Spinal cord (tissue), 10 donors: ENCODE measurements around the gene GINS3. TPM values are rescaled to one million over a fixed set of nuclear protein-coding genes. Genes with fewer than 3 reads are reported as not detected.

Experiments used
- DNase-seq, 6 donors: peaks; one replicate each; pipeline versions ENCODE4 v3.0.0 to v3.0.0-alpha.2; 2013 to 2015; ENCODE audit warnings: low spot score in 6 of 6, low read depth in 4 of 6
- H3K27ac ChIP-seq: one replicate; pipeline ENCODE4 v1.5.1; 2013; ENCODE audit warnings: low read depth, low read length, control low read depth
- H3K27me3 ChIP-seq: one replicate; pipeline ENCODE4 v1.6.1; 2013; ENCODE audit warnings: low read length; ENCODE audit not compliant: control insufficient read depth, insufficient read depth
- H3K36me3 ChIP-seq: one replicate; pipeline ENCODE4 v1.6.1; 2013; ENCODE audit warnings: low read length; ENCODE audit not compliant: control insufficient read depth, insufficient read depth
- H3K4me1 ChIP-seq: one replicate; pipeline ENCODE4 v1.6.1; 2013; ENCODE audit warnings: low read length; ENCODE audit not compliant: control insufficient read depth, insufficient read depth
- H3K4me3 ChIP-seq: one replicate; pipeline ENCODE4 v1.5.1; 2013; ENCODE audit warnings: low read depth, low read length, control low read depth
- H3K9me3 ChIP-seq: one replicate; pipeline ENCODE4 v1.6.1; 2013; ENCODE audit warnings: low read length; ENCODE audit not compliant: control insufficient read depth, insufficient read depth
- WGBS: methylation state at CpG from one replicate; pipeline ENCODE4 v1.1.5; 2013; ENCODE audit warnings: missing lambda C conversion rate; ENCODE audit not compliant: insufficient coverage; 5-methylcytosine and 5-hydroxymethylcytosine counted together
- polyA plus RNA-seq, 2 donors: library from polyadenylated mRNA; unstranded; fragments of 120-200 nt; gene quantifications; one replicate each; pipeline ENCODE4 v1.2.1, GENCODE V29; 2013; ENCODE audit not compliant: insufficient read length in 2 of 2
- total RNA-seq, 2 donors: library from RNA; depleted of rRNA in 1 of 2; stranded (reverse); fragments of 120-200 nt in 1 of 2; fragments of >200 nt in 1 of 2; gene quantifications; one replicate each; pipeline versions ENCODE4 v1.2.3 to v1.2.4, GENCODE V29; 2013 to 2014
- donor health status: healthy.

The GINS3 gene
- total and polyA plus RNA-seq, 4 donors, result 7.1 to 13.9 (median 11.4) TPM

GRCh38 chr16:58363746-58364393 is 28.4 kb upstream of the GINS3 start:
- no peak overlapping the region for H3K4me3 ChIP-seq
- H3K4me1 ChIP-seq, result no peaks in the 10 kb centered on the region
- DNase-seq, result no peak
- no peaks in the 10 kb centered on the region for H3K27me3 ChIP-seq
- 83% methylated on average over 3 of the region's 3 CpGs for WGBS
- peaks cover 6% of the 10 kb centered on the region for H3K9me3 ChIP-seq
- no peaks in the 10 kb centered on the region for H3K36me3 ChIP-seq
- no peak overlapping the region for H3K27ac ChIP-seq

GRCh38 chr16:58365623-58366022 is 26.6 kb upstream of the GINS3 start:
- H3K4me1 ChIP-seq, result no peaks in the 10 kb centered on the region
- H3K27me3 ChIP-seq, result no peaks in the 10 kb centered on the region
- H3K36me3 ChIP-seq, result no peaks in the 10 kb centered on the region
- H3K27ac ChIP-seq, result no peak overlapping the region
- no peak for DNase-seq
- no peak overlapping the region for H3K4me3 ChIP-seq
- H3K9me3 ChIP-seq, result no peaks in the 10 kb centered on the region
- WGBS, result 33% methylated on average over 1 of the region's 2 CpGs

GRCh38 chr16:58366247-58367031 is 25.8 kb upstream of the GINS3 start:
- peak in 1 of 6 donors; percentile 12 for DNase-seq
- WGBS, result no CpG with 5 or more reads among the region's 5 CpGs
- no peaks in the 10 kb centered on the region for H3K9me3 ChIP-seq
- no peaks in the 10 kb centered on the region for H3K36me3 ChIP-seq
- no peak overlapping the region for H3K27ac ChIP-seq
- H3K27me3 ChIP-seq, result no peaks in the 10 kb centered on the region
- no peaks in the 10 kb centered on the region for H3K4me1 ChIP-seq
- no peak overlapping the region for H3K4me3 ChIP-seq

GRCh38 chr16:58367252-58367651 is 25.0 kb upstream of the GINS3 start:
- WGBS, result no CpG with 5 or more reads among the region's 2 CpGs
- Histone ChIP-seq H3K4me1 (no peaks in the 10 kb centered on the region), H3K27ac (no peak overlapping the region), H3K36me3 (no peaks in the 10 kb centered on the region), H3K27me3 (no peaks in the 10 kb centered on the region), H3K4me3 (no peak overlapping the region), H3K9me3 (no peaks in the 10 kb centered on the region)
- no peak for DNase-seq

- Histone ChIP-seq H3K27me3 (no peaks in the 10 kb centered on the region), H3K4me1 (no peaks in the 10 kb centered on the region), H3K4me3 (no peak overlapping the region), H3K27ac (no peak overlapping the region), H3K36me3 (no peaks in the 10 kb centered on the region), H3K9me3 (no peaks in the 10 kb centered on the region)
- whole genome bisulfite sequencing, result no CpG with 5 or more reads among the region's 2 CpGs
- no peak for DNase-seq
These were observed 20.4 kb upstream of the GINS3 start for GRCh38 chr16:58371841-58372240.

GRCh38 chr16:58375386-58375785 is 16.9 kb upstream of the GINS3 start:
- H3K27me3 ChIP-seq, result no peaks in the 10 kb centered on the region
- no peak overlapping the region for H3K4me3 ChIP-seq
- H3K4me1 ChIP-seq, result no peaks in the 10 kb centered on the region
- H3K27ac ChIP-seq, result no peak overlapping the region
- no peaks in the 10 kb centered on the region for H3K36me3 ChIP-seq
- no peaks in the 10 kb centered on the region for H3K9me3 ChIP-seq
- DNase-seq, result no peak

GRCh38 chr16:58377932-58378331 is 14.3 kb upstream of the GINS3 start:
- H3K27ac ChIP-seq, result no peak overlapping the region
- whole genome bisulfite sequencing, result 66% methylated on average over 3 of the region's 4 CpGs
- DNase-seq, result peak in 1 of 6 donors; percentile 16
- H3K4me1 ChIP-seq, result no peaks in the 10 kb centered on the region
- H3K27me3 ChIP-seq, result no peaks in the 10 kb centered on the region
- H3K9me3 ChIP-seq, result no peaks in the 10 kb centered on the region
- no peaks in the 10 kb centered on the region for H3K36me3 ChIP-seq
- H3K4me3 ChIP-seq, result no peak overlapping the region

- no peak overlapping the region for H3K4me3 ChIP-seq
- no peaks in the 10 kb centered on the region for H3K36me3 ChIP-seq
- H3K27ac ChIP-seq, result no peak overlapping the region
- no peaks in the 10 kb centered on the region for H3K27me3 ChIP-seq
- H3K9me3 ChIP-seq, result no peaks in the 10 kb centered on the region
- H3K4me1 ChIP-seq, result no peaks in the 10 kb centered on the region
- DNase-seq, result no peak
These were observed 13.9 kb upstream of the GINS3 start for GRCh38 chr16:58378401-58378800.

GRCh38 chr16:58379736-58380135 is 12.5 kb upstream of the GINS3 start:
- no peak for DNase-seq
- WGBS, result 84% methylated on average over 2 of the region's 4 CpGs
- Histone ChIP-seq H3K4me3 (no peak overlapping the region), H3K36me3 (no peaks in the 10 kb centered on the region), H3K27me3 (no peaks in the 10 kb centered on the region), H3K4me1 (no peaks in the 10 kb centered on the region), H3K27ac (no peak overlapping the region), H3K9me3 (no peaks in the 10 kb centered on the region)

- Histone ChIP-seq H3K9me3 (no peaks in the 10 kb centered on the region), H3K4me1 (no peaks in the 10 kb centered on the region), H3K27ac (no peak overlapping the region), H3K4me3 (no peak overlapping the region), H3K27me3 (no peaks in the 10 kb centered on the region), H3K36me3 (no peaks in the 10 kb centered on the region)
- WGBS, result 100% methylated on average over 1 of the region's 1 CpG
- DNase-seq, result no peak
These were observed 10.6 kb upstream of the GINS3 start for GRCh38 chr16:58381661-58382060.
